Stimulated activated CD4-positive, alpha-beta T cell treated with anti-CD3 and anti-CD28 coated beads, Interleukin-15, amount 100 ng/mL, for 48 hours (primary cell): ENCODE measurements around the gene CCL24.
"Not testable (repeated sequence)": the region's sequence is repeated elsewhere in the genome, so short reads cannot be mapped to it uniquely, and the experiment has no call there.

Experiments
- DNase-seq, 2 donors: peaks; one replicate each; pipeline ENCODE4 v3.0.0-alpha.2; 2020; ENCODE audit warnings: low read depth in 2 of 2

Gene CCL24

GRCh38 chr7:75813781-75814236, at the start of gene CCL24:
CCL24 (minus strand) TSS chr7:75813806; CDS start chr7:75813715, 91 bp downstream.
- no peak for DNase-seq

GRCh38 chr7:75861636-75862035, 48.0 kb upstream of the CCL24 start:
- no peak for DNase-seq

GRCh38 chr7:75858410-75858809, 44.8 kb upstream of the CCL24 start:
- no peak for DNase-seq

- DNase-seq, result no peak
These were observed 42.9 kb upstream of the CCL24 start for GRCh38 chr7:75856536-75856935.

- not testable (repeated sequence) for DNase-seq
These were observed 41.3 kb upstream of the CCL24 start for GRCh38 chr7:75854813-75855345.

- DNase-seq, result no peak
These were observed 40.6 kb upstream of the CCL24 start for GRCh38 chr7:75854233-75854632.

- DNase-seq, result no peak
These were observed 36.6 kb upstream of the CCL24 start for GRCh38 chr7:75850235-75850634.

GRCh38 chr7:75849573-75849972, 36.0 kb upstream of the CCL24 start:
- DNase-seq, result no peak

- DNase-seq, result no peak
These were observed 34.1 kb upstream of the CCL24 start for GRCh38 chr7:75847707-75848106.

- DNase-seq, result not testable (repeated sequence)
These were observed 31.5 kb upstream of the CCL24 start for GRCh38 chr7:75845132-75845531.

- DNase-seq, result no peak
These were observed 30.6 kb upstream of the CCL24 start for GRCh38 chr7:75844158-75844557.

GRCh38 chr7:75843613-75844116, 30.1 kb upstream of the CCL24 start:
- no peak for DNase-seq

- DNase-seq, result peak; percentile 27 to 48
These were observed 29.3 kb upstream of the CCL24 start for GRCh38 chr7:75842836-75843446.

GRCh38 chr7:75840029-75840428, 26.4 kb upstream of the CCL24 start:
- DNase-seq, result no peak

GRCh38 chr7:75838281-75838930, 24.8 kb upstream of the CCL24 start:
- not testable (repeated sequence) for DNase-seq

GRCh38 chr7:75836798-75837197, 23.2 kb upstream of the CCL24 start:
- DNase-seq, result no peak

GRCh38 chr7:75835688-75836285, 22.2 kb upstream of the CCL24 start:
- no peak for DNase-seq

- not testable (repeated sequence) for DNase-seq
These were observed 20.1 kb upstream of the CCL24 start for GRCh38 chr7:75833662-75834061.

GRCh38 chr7:75830978-75831377, 17.4 kb upstream of the CCL24 start:
- no peak for DNase-seq

- not testable (repeated sequence) for DNase-seq
These were observed 16.1 kb upstream of the CCL24 start for GRCh38 chr7:75829656-75830055.

GRCh38 chr7:75823198-75823910, 9.7 kb upstream of the CCL24 start:
- DNase-seq, result no peak

GRCh38 chr7:75820688-75821087, 7.1 kb upstream of the CCL24 start:
- DNase-seq, result no peak
